Naive thymus-derived CD4-positive, alpha-beta T cell (primary cell): ENCODE data around the gene OAS3. TPM values are rescaled to one million over a fixed set of nuclear protein-coding genes. Genes with fewer than 3 reads are reported as not detected.

Source experiments
- ATAC-seq: fragments of 150-1000 bp; cut with Tn5 transposase; 2 replicates; pipeline ENCODE4 v1.10.0; 2021; ENCODE audit warnings: mild to moderate bottlenecking, moderate library complexity
- CTCF ChIA-PET: fragments of 350-600 bp; sonication (Branson Sonifier 250); formaldehyde crosslinking; loops from one replicate; lab custom pipeline; 2021; ENCODE audit warnings: antibody characterized with exemption; lab: Charles Lee
- POLR2A ChIA-PET: fragments of 350-600 bp; sonication (Branson Sonifier 250); formaldehyde crosslinking; loops from one replicate; lab custom pipeline; 2021; ENCODE audit warnings: antibody characterized with exemption, inconsistent platforms; lab: Charles Lee
- DNase-seq, 9 donors: peaks; one replicate each; pipeline versions ENCODE4 v3.0.0 to v3.0.0-alpha.2; 2020 to 2022; ENCODE audit warnings: mixed read lengths in 1 of 9
- H3K27ac ChIP-seq: one replicate; pipeline ENCODE4 v1.7.0; 2013; ENCODE audit warnings: mild to moderate bottlenecking, low read depth, low read length, moderate library complexity
- H3K27me3 ChIP-seq, 2 donors: one replicate each; pipeline ENCODE4 v1.7.0; 2013; ENCODE audit warnings: low read length in 2 of 2, mild to moderate bottlenecking in 2 of 2, moderate library complexity in 2 of 2; ENCODE audit not compliant: control insufficient read depth in 2 of 2, insufficient read depth in 2 of 2
- H3K36me3 ChIP-seq, 3 experiments: 1 replicate in 2 of 3; 2 replicates in 1 of 3; pipeline ENCODE4 v1.7.0; 2013; ENCODE audit warnings: low read length in 3 of 3, mild to moderate bottlenecking in 3 of 3, moderate library complexity in 1 of 3; ENCODE audit not compliant: insufficient read depth in 3 of 3, control insufficient read depth in 2 of 3
- H3K4me1 ChIP-seq, 2 donors: one replicate each; pipeline ENCODE4 v1.7.0; 2013; ENCODE audit warnings: low read length in 2 of 2, mild to moderate bottlenecking in 2 of 2, moderate library complexity in 1 of 2; ENCODE audit not compliant: control insufficient read depth in 2 of 2, insufficient read depth in 2 of 2
- H3K4me3 ChIP-seq: 2 replicates; pipeline ENCODE4 v1.7.0; 2013; ENCODE audit warnings: mild to moderate bottlenecking, low read length
- H3K9me3 ChIP-seq, 3 experiments: 1 replicate in 2 of 3; 2 replicates in 1 of 3; pipeline ENCODE4 v1.7.0; 2013; ENCODE audit warnings: low read length in 3 of 3; ENCODE audit not compliant: control insufficient read depth in 2 of 3
- H3K27ac Mint-ChIP-seq, 9 donors: one replicate each; pipeline ENCODE4 v1.8.0; 2020 to 2022; ENCODE audit warnings: mixed read lengths in 9 of 9, mild to moderate bottlenecking in 8 of 9, moderate library complexity in 5 of 9, inconsistent platforms in 2 of 9
- H3K27me3 Mint-ChIP-seq, 5 donors: one replicate each; pipeline ENCODE4 v1.8.0; 2021 to 2022; ENCODE audit warnings: mixed read lengths in 5 of 5, mild to moderate bottlenecking in 1 of 5
- H3K36me3 Mint-ChIP-seq, 5 donors: one replicate each; pipeline ENCODE4 v1.8.0; 2020 to 2022; ENCODE audit warnings: mixed read lengths in 5 of 5, mild to moderate bottlenecking in 3 of 5, inconsistent platforms in 1 of 5
- H3K4me1 Mint-ChIP-seq, 7 donors: one replicate each; pipeline ENCODE4 v1.8.0; 2020 to 2022; ENCODE audit warnings: mixed read lengths in 7 of 7, mild to moderate bottlenecking in 3 of 7, inconsistent platforms in 1 of 7
- H3K4me3 Mint-ChIP-seq, 10 donors: one replicate each; pipeline ENCODE4 v1.8.0; 2020 to 2022; ENCODE audit warnings: mild to moderate bottlenecking in 10 of 10, mixed read lengths in 10 of 10, moderate library complexity in 6 of 10, inconsistent platforms in 2 of 10
- H3K9me3 Mint-ChIP-seq, 11 donors: one replicate each; pipeline ENCODE4 v1.8.0; 2020 to 2022; ENCODE audit warnings: mixed read lengths in 11 of 11, mild to moderate bottlenecking in 4 of 11, inconsistent platforms in 1 of 11, moderate library complexity in 1 of 11
- intact Hi-C, 2 donors: fragments of 100-400 bp; cut with micrococcal nuclease; formaldehyde crosslinking; loops; one replicate each; pipeline ENCODE4 v1.15.1; 2023
- polyA plus RNA-seq, 2 donors: library from polyadenylated mRNA; unstranded; fragments of 300-500 nt; fragmentation: Illumina TruSeq; gene quantifications; one replicate each; pipeline ENCODE4 v1.2.3, GENCODE V29; 2021
- total RNA-seq, 6 experiments: library from RNA in 5 of 6; stranded (reverse) in 5 of 6; gene quantifications; 1 replicate in 5 of 6; 2 replicates in 1 of 6; pipeline ENCODE4 v1.2.3 and lab custom pipeline; 2021 to 2026

OAS3 gene
- total and polyA plus RNA-seq, 7 experiments from 2014 or later, result 14.8 to 264 (median 20.7) TPM

- H3K9me3 ChIP-seq, result peaks cover 0 to 20% (median 0%) of the 10 kb centered on the region in 3 experiments
- no peaks in the 10 kb centered on the region for H3K27me3 ChIP-seq
- no peak for DNase-seq
- H3K27ac ChIP-seq, result no peak overlapping the region
- CTCF ChIA-PET, result interaction anchor here (0.6 to 3.1 kb wide), 7 partner anchors 9 to 167 kb away, joined by 3 to 7 read pairs (median 3); no protein-coding TSS in a partner anchor
- H3K36me3 ChIP-seq, result peaks cover 65 to 96% (median 69%) of the 10 kb centered on the region in 3 experiments
- H3K4me1 Mint-ChIP-seq, result peaks cover 0 to 5% (median 0%) of the 10 kb centered on the region in 7 donors
- H3K4me3 ChIP-seq, result no peak overlapping the region
- ATAC-seq, result no peak
- peak overlapping the region in 1 of 9 donors; percentile 67 for H3K27ac Mint-ChIP-seq
- intact Hi-C loops, result no loop called here
- H3K4me3 Mint-ChIP-seq, result no peak overlapping the region
- POLR2A ChIA-PET, result no interaction called here
- peaks cover 30 to 89% (median 65%) of the 10 kb centered on the region in 5 donors for H3K36me3 Mint-ChIP-seq
- no peaks in the 10 kb centered on the region for H3K4me1 ChIP-seq
- H3K27me3 Mint-ChIP-seq, result no peaks in the 10 kb centered on the region
- peaks cover 0 to 20% (median 9%) of the 10 kb centered on the region in 11 donors for H3K9me3 Mint-ChIP-seq
Measured at GRCh38 chr12:113007166-113007565, 68.9 kb downstream of the OAS3 start.

GRCh38 chr12:113010701-113011100, 72.4 kb downstream of the OAS3 start:
- CTCF ChIA-PET, result no interaction called here
- H3K4me1 ChIP-seq, result no peaks in the 10 kb centered on the region
- no peaks in the 10 kb centered on the region for H3K27me3 ChIP-seq
- POLR2A ChIA-PET, result interaction anchor here (0.5 kb wide), 1 partner anchor 312 kb away, joined by 3 read pairs; no protein-coding TSS in a partner anchor
- DNase-seq (no peak), ATAC-seq (no peak)
- peaks cover 0 to 20% (median 0%) of the 10 kb centered on the region in 3 experiments for H3K9me3 ChIP-seq
- no peak overlapping the region for H3K27ac Mint-ChIP-seq
- H3K9me3 Mint-ChIP-seq, result peaks cover 0 to 20% (median 9%) of the 10 kb centered on the region in 11 donors
- no peak overlapping the region for H3K4me3 Mint-ChIP-seq
- H3K27ac ChIP-seq, result no peak overlapping the region
- H3K4me3 ChIP-seq, result no peak overlapping the region
- peaks cover 0 to 13% (median 0%) of the 10 kb centered on the region in 7 donors for H3K4me1 Mint-ChIP-seq
- no peaks in the 10 kb centered on the region for H3K27me3 Mint-ChIP-seq
- peaks cover 24 to 61% (median 50%) of the 10 kb centered on the region in 5 donors for H3K36me3 Mint-ChIP-seq
- intact Hi-C loops, result no loop called here
- H3K36me3 ChIP-seq, result peaks cover 47 to 62% (median 50%) of the 10 kb centered on the region in 3 experiments

GRCh38 chr12:113014565-113014964, 76.3 kb downstream of the OAS3 start:
- Histone ChIP-seq H3K27me3 (no peaks in the 10 kb centered on the region), H3K27ac (no peak overlapping the region), H3K4me3 (no peak overlapping the region), H3K4me1 (no peaks in the 10 kb centered on the region), H3K9me3 (peaks cover 0 to 20% (median 0%) of the 10 kb centered on the region in 3 experiments), H3K36me3 (peaks cover 17 to 23% (median 17%) of the 10 kb centered on the region in 3 experiments)
- ATAC-seq, result no peak
- H3K4me3 Mint-ChIP-seq, result no peak overlapping the region
- peaks cover 0 to 1% (median 0%) of the 10 kb centered on the region in 5 donors for H3K27me3 Mint-ChIP-seq
- peak overlapping the region in 2 of 9 donors; percentile 59 to 79 for H3K27ac Mint-ChIP-seq
- intact Hi-C loops, result no loop called here
- peaks cover 18 to 30% (median 27%) of the 10 kb centered on the region in 5 donors for H3K36me3 Mint-ChIP-seq
- DNase-seq, result no peak
- ChIA-PET POLR2A (no interaction called here), CTCF (no interaction called here)
- H3K9me3 Mint-ChIP-seq, result peaks cover 0 to 19% (median 9%) of the 10 kb centered on the region in 11 donors
- H3K4me1 Mint-ChIP-seq, result peaks cover 0 to 13% (median 0%) of the 10 kb centered on the region in 7 donors

- Mint-ChIP-seq H3K27ac (no peak overlapping the region), H3K4me1 (peaks cover 0 to 13% (median 0%) of the 10 kb centered on the region in 7 donors), H3K9me3 (peaks cover 0 to 4% (median under 1%) of the 10 kb centered on the region in 11 donors), H3K27me3 (peaks cover 0 to 10% (median 4%) of the 10 kb centered on the region in 5 donors), H3K36me3 (peaks cover under 1 to 8% (median 5%) of the 10 kb centered on the region in 5 donors), H3K4me3 (no peak overlapping the region)
- POLR2A ChIA-PET, result no interaction called here
- Histone ChIP-seq H3K9me3 (no peaks in the 10 kb centered on the region), H3K4me1 (no peaks in the 10 kb centered on the region), H3K27me3 (no peaks in the 10 kb centered on the region), H3K27ac (no peak overlapping the region), H3K36me3 (peaks cover 0 to under 1% (median 0%) of the 10 kb centered on the region in 3 experiments), H3K4me3 (no peak overlapping the region)
- ATAC-seq, result no peak
- no peak for DNase-seq
- intact Hi-C loops, result no loop called here
- CTCF ChIA-PET, result no interaction called here
Measured at GRCh38 chr12:113016796-113017195, 78.5 kb downstream of the OAS3 start.

- no peak for ATAC-seq
- no peak overlapping the region for H3K4me3 ChIP-seq
- intact Hi-C loops, result no loop called here
- peaks cover 0 to 13% (median 0%) of the 10 kb centered on the region in 7 donors for H3K4me1 Mint-ChIP-seq
- ChIA-PET CTCF (no interaction called here), POLR2A (no interaction called here)
- H3K27ac ChIP-seq, result no peak overlapping the region
- H3K9me3 ChIP-seq, result no peaks in the 10 kb centered on the region
- H3K9me3 Mint-ChIP-seq, result peaks cover 0 to 2% (median 0%) of the 10 kb centered on the region in 11 donors
- peaks cover 0 to 10% (median 4%) of the 10 kb centered on the region in 5 donors for H3K27me3 Mint-ChIP-seq
- no peak for DNase-seq
- H3K4me3 Mint-ChIP-seq, result no peak overlapping the region
- no peaks in the 10 kb centered on the region for H3K4me1 ChIP-seq
- H3K36me3 ChIP-seq, result no peaks in the 10 kb centered on the region
- H3K27ac Mint-ChIP-seq, result no peak overlapping the region
- H3K27me3 ChIP-seq, result no peaks in the 10 kb centered on the region
- H3K36me3 Mint-ChIP-seq, result no peaks in the 10 kb centered on the region
Measured at GRCh38 chr12:113019025-113019424, 80.8 kb downstream of the OAS3 start.

GRCh38 chr12:113021500-113021899, 83.2 kb downstream of the OAS3 start:
- intact Hi-C loops, result no loop called here
- no peak overlapping the region for H3K4me3 ChIP-seq
- no peaks in the 10 kb centered on the region for H3K36me3 ChIP-seq
- Mint-ChIP-seq H3K36me3 (no peaks in the 10 kb centered on the region), H3K4me1 (peaks cover 0 to 7% (median 0%) of the 10 kb centered on the region in 7 donors), H3K27ac (no peak overlapping the region), H3K9me3 (peaks cover 0 to 3% (median 0%) of the 10 kb centered on the region in 11 donors), H3K4me3 (no peak overlapping the region), H3K27me3 (peaks cover 0 to 15% (median 4%) of the 10 kb centered on the region in 5 donors)
- no peaks in the 10 kb centered on the region for H3K4me1 ChIP-seq
- ChIA-PET POLR2A (no interaction called here), CTCF (no interaction called here)
- no peak overlapping the region for H3K27ac ChIP-seq
- no peak for ATAC-seq
- DNase-seq, result no peak
- H3K27me3 ChIP-seq, result no peaks in the 10 kb centered on the region
- H3K9me3 ChIP-seq, result no peaks in the 10 kb centered on the region
